GM18909 (cell line): ENCODE results near the gene SORD.
"Not testable (repeated sequence)": the region's sequence is repeated elsewhere in the genome, so short reads cannot be mapped to it uniquely, and the experiment has no call there.

Source experiments
- ATAC-seq: cut with Tn5 transposase; IDR thresholded peaks from one replicate; pipeline ENCODE4 v1.9.1; 2021; ENCODE audit warnings: mild to moderate bottlenecking; ENCODE audit not compliant: unreplicated experiment, poor library complexity

The SORD gene

DNA sequence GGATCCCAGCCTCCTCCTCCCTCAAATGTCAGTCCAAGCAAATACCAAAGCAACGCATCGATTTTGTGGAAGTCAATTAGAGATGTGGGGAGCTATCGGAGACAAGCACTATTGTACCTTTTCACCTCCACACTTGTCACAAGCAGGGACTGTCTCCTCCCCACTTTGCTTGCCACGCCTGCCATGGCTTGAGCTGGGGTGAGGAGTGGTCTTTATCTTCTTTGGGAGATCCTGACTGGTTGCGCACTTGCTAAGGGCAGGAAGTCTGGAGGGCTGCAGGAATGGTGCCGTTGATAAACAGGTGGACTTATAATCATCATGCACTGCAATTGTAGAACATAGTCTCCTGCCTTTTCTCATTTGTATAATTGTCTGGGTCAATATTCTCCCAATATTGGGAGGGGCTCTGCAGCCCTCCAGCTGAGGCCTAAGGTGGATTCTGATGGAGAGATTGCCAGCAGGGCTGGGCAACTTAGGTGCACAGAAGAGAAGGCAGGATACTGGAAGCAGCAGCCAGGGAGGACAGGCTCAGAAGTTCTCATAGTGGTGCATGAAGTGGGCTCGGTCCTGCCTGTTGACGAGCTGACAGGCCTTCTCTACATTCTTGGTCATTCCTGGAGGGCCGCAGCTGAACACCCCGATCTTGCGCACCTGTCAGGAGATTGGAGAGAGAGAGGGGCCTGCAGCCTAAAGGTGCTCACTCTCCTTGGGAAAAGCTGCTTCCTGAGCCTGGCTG is 70.8 kb downstream of the SORD start:
- ATAC-seq, result no peak

GRCh38 chr15:45094358-45094730 is 71.3 kb downstream of the SORD start:
- ATAC-seq, result no peak

DNA sequence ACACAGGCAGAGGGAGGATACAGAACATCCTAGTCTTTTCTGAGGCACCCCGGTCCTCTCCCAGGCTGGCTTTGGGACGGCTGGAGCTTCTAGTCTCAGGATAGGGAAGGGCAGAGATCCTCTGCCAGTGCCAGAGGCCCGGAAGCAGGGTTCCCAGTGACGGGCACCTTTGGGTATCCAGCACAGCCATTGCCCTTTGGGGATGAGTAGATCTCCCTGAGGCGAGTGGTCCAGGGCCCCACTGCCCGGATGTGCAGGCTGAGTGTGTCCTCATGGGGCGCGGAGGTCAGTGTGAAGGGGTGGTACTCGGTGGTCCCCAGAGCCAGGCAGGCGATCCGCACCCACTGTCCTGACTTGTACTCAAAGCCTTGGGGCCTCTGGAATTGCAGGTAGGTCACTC is 72.7 kb downstream of the SORD start:
- no peak for ATAC-seq

GRCh38 chr15:45097466-45097865 is 74.5 kb downstream of the SORD start:
- ATAC-seq, result no peak

- no peak for ATAC-seq
Measured at GRCh38 chr15:45099549-45100165, 76.7 kb downstream of the SORD start.

DNA sequence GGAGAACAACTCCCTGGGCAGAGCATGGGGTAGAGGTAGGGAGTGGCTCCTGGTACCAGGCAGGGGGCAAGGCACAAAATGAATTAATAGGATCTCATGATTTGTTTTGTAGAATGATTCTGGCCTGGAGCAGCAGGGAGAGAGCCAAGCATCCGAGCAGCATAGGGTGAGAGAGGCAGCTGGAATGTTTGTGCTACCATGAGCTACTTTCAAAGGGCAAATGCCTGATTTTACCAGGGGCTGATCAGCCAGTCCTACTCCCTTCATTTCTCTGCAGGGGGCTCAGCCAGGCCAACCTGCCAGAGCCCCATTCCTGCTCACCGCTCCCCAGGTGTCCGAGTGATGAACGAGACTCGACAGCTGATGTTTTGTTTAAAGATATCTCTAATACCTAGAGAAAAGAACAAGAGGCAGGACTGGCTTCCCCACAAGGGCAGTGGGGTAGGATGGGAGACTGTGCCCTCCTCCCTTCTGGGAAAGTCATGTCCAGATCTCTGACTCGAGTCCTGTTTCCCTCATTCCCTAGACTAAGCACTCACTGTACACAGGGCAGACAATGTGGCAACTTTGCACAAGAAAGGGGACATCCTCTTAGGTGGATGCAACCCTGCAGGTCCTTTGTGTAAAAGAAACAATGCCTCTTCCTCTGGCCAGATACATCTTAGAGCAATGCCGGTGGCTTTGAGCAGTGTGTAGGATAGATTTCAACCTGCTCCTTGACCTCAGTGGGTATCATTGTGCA is 78.1 kb downstream of the SORD start:
- no peak for ATAC-seq

DNA sequence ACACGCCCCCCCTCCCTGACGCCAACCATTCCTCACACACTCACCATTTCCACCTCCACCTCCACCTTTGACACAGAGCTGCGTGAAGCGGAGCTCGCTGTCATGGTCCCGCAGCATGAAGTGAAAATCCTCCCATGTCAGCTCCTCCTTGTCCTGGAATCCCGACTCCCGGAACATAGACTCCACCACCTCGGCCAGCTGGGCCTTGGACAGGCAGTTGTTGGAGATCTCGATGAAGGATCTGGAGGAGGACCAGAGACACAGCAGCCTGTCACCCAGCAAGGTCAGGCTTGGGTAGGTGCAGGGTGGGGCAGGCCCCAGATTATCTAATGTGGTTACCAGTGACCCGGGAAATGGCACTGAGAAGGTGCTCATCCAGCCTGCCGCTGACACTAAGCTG is 78.8 kb downstream of the SORD start:
- ATAC-seq, result no peak

DNA sequence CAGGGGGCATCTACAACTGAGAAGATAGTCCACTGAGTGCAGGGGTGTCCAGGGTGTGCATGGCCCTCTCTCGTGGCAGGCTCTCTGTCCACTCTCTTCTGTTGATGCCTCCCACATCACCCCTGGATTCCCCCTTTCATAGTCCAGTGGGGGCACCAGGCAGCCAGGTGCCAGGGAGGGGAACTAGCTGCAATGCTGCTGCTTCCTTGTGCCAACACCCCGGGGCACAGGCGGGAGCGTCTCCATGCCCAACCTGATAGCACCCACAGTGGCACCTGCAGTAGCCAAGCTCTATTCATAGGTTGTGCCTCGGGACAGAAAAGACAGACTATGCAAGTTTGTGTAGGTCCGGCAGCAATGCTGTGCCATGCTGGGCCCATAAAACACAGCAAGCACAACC is 79.2 kb downstream of the SORD start:
- ATAC-seq, result no peak

- ATAC-seq, result not testable (repeated sequence)
Measured at GRCh38 chr15:45104170-45104569, 81.2 kb downstream of the SORD start.

GRCh38 chr15:45105586-45105985 is 82.6 kb downstream of the SORD start:
- no peak for ATAC-seq

- no peak for ATAC-seq
Measured at GRCh38 chr15:45106002-45106790, 83.2 kb downstream of the SORD start.

DNA sequence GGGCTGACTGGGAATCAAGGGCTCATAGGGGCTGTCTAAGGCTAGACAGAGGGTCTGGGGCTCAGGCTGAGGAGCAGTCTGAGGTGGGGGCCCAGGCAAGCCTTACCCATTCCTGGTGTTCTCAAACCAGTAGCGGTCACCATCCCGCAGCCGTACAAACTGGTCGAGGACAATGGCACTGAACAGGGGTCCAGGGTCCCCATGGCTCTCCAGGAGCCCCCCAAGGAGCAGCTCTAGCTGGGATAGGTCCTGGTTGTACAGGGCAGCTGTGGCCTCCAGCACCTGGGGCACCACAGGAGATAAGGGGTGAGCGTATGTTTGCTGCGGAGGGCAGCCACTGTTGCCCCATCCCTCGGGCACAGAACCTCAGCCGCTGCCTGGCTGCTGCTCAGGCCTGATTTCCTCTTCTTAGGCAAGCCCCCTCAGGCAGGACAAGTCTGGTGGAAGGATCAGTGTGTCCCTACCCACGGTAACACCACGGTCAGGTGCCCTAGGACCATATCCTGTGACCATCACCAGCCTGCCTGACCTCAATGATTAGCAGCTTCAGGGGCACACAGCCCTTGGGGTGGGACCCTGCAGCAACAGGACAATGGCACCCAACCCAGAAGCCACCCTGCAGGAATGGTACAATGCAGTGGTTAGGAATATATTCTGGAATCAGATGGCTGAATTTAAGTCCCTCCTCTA is 85.1 kb downstream of the SORD start:
- no peak for ATAC-seq

- ATAC-seq, result no peak
Measured at GRCh38 chr15:45110256-45110820, 87.3 kb downstream of the SORD start.

DNA sequence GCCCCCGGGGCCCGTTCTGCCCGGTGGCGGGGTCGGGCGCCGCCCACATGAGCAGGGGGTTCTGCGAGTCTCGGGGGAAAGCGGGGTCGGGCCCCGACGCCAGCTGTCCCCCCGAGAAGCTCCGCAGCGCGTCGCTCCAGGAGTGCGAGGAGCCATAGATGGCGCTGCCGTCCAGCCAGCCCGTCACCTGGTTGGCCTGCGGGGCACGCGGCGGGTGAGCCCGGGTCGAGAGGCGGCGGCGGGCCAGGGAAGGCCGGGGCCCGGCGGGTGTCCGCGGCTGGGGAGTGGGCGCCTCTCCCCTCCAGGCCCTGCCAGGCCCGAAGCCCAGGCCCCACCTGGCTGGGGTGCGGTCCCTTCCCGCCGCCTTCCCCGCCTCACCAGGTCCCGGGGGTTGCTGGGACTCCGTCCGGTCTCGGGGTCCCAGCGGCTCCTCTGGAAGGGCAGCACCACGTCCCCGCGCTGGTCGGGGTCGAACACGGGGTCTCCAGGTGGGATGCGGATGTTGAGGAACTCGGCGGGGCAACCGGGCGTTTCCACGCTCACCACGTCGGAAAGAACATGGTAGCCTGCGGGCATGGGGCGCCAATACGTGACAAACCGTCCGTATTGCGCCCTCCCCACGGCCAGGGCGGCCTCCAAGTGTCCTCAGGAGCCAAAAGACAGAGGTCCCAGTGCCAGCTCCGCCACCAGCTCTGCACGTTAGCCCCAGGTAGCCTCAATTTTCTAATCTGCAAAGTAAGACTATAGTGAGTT is 88.6 kb downstream of the SORD start:
- no peak for ATAC-seq

- no peak for ATAC-seq
Measured at GRCh38 chr15:45112143-45112590, 89.2 kb downstream of the SORD start.

GRCh38 chr15:45112591-45113379 is 89.8 kb downstream of the SORD start:
- no peak for ATAC-seq

DNA sequence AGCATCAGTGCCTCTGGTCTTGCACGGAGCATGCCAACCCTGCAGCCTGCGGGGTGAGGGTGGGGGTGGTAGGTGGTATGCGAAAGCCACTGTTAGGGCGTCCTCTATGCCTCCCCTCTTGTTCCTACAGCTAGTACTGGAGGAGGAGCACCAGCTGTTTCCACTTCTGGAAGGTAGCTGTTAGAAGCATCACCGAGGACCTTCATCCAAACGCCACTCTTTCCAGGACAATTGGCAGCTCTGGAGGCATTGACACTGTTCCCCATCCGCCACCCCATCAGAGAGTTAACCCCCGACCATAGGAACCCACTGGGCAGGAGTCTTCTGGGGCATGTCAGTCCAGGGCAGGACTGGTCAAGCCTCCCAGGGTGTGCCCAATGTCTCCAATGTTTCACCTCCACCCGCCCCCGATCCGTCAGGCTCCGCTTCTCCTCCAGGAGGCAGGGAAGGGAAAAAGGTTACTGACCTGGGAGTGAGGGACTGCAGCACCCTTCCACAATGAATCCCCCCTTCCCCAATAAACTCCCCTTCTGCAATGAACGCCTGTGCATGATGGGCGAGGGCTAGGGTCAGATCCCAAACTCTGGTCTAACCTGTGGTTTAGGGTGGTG is 90.5 kb downstream of the SORD start:
- no peak for ATAC-seq
